ENCODE data around the gene GFI1. TPM values are rescaled to one million over a fixed set of nuclear protein-coding genes. Genes with fewer than 3 reads are reported as not detected.

GFI1 gene
- total RNA-seq, 2 donors from 2014 or later: 0.30 to 1.1 TPM

DNA sequence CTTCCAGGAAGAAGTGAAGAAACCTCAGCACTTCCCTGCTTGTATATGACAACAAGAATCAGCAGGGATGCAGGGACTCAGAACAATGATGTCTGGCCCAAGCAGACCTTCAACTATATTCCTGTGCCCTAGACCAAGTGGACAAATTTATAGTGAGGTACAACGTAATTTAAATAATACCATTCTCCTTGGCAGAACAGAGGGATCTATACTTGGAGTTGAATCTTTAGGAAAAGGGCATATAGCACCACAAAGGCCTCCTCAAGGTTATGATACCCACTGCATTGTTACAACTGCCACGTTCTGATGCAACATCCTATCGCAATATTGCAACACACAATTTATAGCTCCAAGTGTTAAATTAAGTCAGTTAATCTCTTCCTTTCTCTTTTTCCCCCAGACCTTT, 29.1 kb upstream of the GFI1 start:
- no peaks in the 10 kb centered on the region for H3K36me3 ChIP-seq
- no peaks in the 10 kb centered on the region for H3K27me3 ChIP-seq
- TF ChIP-seq, protein P1, sequence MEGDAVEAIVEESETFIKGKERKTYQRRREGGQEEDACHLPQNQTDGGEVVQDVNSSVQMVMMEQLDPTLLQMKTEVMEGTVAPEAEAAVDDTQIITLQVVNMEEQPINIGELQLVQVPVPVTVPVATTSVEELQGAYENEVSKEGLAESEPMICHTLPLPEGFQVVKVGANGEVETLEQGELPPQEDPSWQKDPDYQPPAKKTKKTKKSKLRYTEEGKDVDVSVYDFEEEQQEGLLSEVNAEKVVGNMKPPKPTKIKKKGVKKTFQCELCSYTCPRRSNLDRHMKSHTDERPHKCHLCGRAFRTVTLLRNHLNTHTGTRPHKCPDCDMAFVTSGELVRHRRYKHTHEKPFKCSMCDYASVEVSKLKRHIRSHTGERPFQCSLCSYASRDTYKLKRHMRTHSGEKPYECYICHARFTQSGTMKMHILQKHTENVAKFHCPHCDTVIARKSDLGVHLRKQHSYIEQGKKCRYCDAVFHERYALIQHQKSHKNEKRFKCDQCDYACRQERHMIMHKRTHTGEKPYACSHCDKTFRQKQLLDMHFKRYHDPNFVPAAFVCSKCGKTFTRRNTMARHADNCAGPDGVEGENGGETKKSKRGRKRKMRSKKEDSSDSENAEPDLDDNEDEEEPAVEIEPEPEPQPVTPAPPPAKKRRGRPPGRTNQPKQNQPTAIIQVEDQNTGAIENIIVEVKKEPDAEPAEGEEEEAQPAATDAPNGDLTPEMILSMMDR (IDR thresholded peaks at IDR 0.05): no peak
- H3K27ac ChIP-seq: no peak overlapping the region
- H3K4me3 ChIP-seq: no peak overlapping the region
- no peak for DNase-seq (ENCODE audit: low spot score)
- H3K4me1 ChIP-seq: no peaks in the 10 kb centered on the region
- no peaks in the 10 kb centered on the region for H3K9me3 ChIP-seq

DNA sequence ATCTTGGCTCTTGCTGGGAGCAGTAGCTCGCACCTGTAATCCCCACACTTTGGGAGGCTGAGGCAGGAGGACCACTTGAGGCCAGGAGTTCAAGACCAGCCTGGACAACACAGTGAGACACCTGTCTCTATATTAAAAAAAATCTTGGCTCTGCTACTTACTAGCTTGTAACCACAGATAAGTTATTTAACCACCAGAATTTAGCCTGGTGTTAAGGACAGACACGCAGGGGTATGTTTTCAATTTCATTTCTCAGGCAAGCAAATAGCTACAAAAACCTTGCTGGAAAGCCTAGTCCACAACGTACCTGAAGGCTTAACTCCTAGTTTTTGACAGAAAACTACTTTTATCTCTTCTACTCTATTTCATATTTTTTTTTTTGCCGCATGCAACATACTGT, 24.8 kb upstream of the GFI1 start:
- Histone ChIP-seq H3K27me3 (no peaks in the 10 kb centered on the region), H3K36me3 (no peaks in the 10 kb centered on the region), H3K27ac (no peak overlapping the region), H3K4me3 (no peak overlapping the region), H3K4me1 (no peaks in the 10 kb centered on the region), H3K9me3 (no peaks in the 10 kb centered on the region)
- TF ChIP-seq, protein P1 (IDR thresholded peaks at IDR 0.05): no peak
- DNase-seq (ENCODE audit: low spot score): no peak

DNA sequence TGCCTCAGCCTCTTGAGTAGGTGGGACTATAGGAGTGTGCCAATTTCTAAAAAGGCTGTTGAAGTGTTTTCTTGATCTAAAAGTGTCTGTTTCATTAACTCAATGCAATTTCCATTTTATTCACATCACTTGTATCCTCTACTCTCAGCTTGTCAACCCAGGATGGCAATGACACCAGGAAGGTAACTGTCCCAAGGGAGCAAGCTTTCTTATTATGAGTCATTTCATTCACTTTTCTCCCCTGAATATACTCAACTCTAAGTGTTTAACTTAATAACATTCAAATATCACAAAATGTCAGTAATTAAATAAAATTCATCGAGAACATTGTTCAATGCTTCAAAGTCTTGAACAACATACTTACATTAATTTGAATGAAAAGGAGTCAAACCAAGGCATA, 22.9 kb upstream of the GFI1 start:
- no peaks in the 10 kb centered on the region for H3K27me3 ChIP-seq
- H3K36me3 ChIP-seq: no peaks in the 10 kb centered on the region
- no peak overlapping the region for H3K27ac ChIP-seq
- TF ChIP-seq, protein P1 (IDR thresholded peaks at IDR 0.05): no peak
- no peaks in the 10 kb centered on the region for H3K4me1 ChIP-seq
- no peak overlapping the region for H3K4me3 ChIP-seq
- no peak for DNase-seq (ENCODE audit: low spot score)
- H3K9me3 ChIP-seq: no peaks in the 10 kb centered on the region

DNA sequence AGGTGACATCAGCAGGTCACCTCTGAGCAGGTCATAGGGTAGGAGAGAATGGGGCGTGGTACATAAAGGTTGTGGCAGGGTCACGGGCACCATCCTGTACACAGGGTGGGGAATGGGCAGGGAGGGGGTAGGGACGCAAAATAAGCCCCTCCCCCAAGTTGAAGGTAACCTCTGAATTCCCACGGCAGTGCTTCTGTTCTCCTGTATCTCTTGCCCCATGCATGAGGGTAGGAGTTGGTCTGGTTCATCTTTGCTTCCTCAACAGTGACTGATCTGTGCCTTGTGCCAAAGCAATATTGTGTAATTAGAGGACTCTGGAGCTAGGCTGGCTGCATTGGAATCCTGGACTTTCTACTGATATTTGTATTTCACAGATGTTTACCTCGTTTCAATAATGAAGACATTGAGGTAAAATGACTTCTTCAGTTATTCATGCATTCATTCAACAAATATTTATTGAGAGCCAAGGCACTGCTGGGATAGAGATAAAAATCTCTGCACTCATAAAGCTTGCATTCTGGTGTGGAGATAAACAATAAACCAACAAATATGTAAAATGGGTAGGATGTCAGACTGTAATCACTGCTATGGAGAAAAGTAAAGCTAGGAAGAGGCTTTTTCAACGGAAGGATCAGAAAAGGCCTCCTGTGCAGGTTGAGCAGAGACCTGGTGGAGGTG, 18.4 kb upstream of the GFI1 start:
- TF ChIP-seq, protein P1 (IDR thresholded peaks at IDR 0.05): no peak
- DNase-seq (ENCODE audit: low spot score): no peak
- Histone ChIP-seq H3K27ac (no peak overlapping the region), H3K9me3 (no peaks in the 10 kb centered on the region), H3K36me3 (no peaks in the 10 kb centered on the region), H3K4me1 (no peaks in the 10 kb centered on the region), H3K27me3 (no peaks in the 10 kb centered on the region), H3K4me3 (no peak overlapping the region)

DNA sequence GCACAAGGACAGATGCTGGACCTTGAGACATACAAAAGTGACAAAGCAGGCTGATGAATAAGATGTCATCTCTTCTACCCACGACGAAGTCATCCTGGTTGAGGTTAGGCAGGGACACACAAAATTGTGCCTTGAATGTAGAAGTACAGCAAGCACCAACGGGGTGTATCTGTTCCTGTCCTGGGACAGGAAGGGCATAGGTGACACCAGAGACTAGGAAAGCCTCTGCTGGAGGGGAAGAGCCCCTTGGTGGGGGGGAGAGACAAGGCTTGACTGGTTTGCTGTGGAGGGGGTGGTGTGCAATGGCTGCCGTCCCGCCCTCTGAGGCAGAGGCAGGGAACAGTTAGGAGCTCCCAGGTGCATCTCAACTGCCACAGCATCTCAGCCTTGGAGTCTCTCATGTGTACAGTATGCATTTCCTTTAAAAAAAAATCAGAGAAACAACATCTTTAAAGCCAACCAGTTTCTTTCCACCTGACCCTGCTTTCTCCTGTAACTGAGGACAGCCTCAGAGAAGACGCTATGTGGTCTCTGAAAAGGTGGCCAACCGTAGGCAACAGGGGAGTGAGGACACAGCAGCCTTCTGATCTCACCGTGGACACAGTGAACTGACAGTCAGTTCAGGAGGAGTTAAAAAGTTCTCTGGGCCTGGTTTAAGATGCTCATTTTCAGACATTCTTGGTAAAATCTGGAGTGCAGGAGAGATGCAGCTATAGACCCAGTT, 17.7 kb upstream of the GFI1 start:
- DNase-seq (ENCODE audit: low spot score): no peak
- H3K4me1 ChIP-seq: no peaks in the 10 kb centered on the region
- TF ChIP-seq, protein P1 (IDR thresholded peaks at IDR 0.05): no peak
- no peak overlapping the region for H3K27ac ChIP-seq
- no peaks in the 10 kb centered on the region for H3K27me3 ChIP-seq
- no peaks in the 10 kb centered on the region for H3K9me3 ChIP-seq
- no peak overlapping the region for H3K4me3 ChIP-seq
- H3K36me3 ChIP-seq: no peaks in the 10 kb centered on the region

All from right atrium auricular region (tissue), 2 donors.